Right ventricle myocardium inferior (tissue), 1 donor: Measurements from ENCODE around the gene PGM3. TPM values are rescaled to one million over a fixed set of nuclear protein-coding genes. Genes with fewer than 3 reads are reported as not detected.
"Not testable (repeated sequence)": the region's sequence is repeated elsewhere in the genome, so short reads cannot be mapped to it uniquely, and the experiment has no call there.

Experiments
- ATAC-seq: fragments of 200-7000 bp; cut with Tn5 transposase; one replicate; pipeline ENCODE4 v1.9.1; 2020; ENCODE audit warnings: mild to moderate bottlenecking, moderate library complexity
- DNase-seq: peaks from one replicate; pipeline ENCODE4 v3.0.0; 2021; ENCODE audit errors: missing footprints
- intact Hi-C: fragments of 100-400 bp; cut with DNase I; formaldehyde crosslinking; loops from one replicate; pipeline ENCODE4 v1.11.0; 2022
- total RNA-seq: library from RNA; stranded (reverse); fragmentation: NEBNext Ultra II Directional; extraction: Animal tissue kit (Norgen Biotek cat#: 25700); gene quantifications from one replicate; pipeline ENCODE4 v1.2.1, GENCODE V29; 2021
- donor health status: DM: no; HTN: yes; CAD: no; lungs with severe emphysema.

The PGM3 gene
- total RNA-seq, 1 donor from 2014 or later, result 12.7 TPM

DNA sequence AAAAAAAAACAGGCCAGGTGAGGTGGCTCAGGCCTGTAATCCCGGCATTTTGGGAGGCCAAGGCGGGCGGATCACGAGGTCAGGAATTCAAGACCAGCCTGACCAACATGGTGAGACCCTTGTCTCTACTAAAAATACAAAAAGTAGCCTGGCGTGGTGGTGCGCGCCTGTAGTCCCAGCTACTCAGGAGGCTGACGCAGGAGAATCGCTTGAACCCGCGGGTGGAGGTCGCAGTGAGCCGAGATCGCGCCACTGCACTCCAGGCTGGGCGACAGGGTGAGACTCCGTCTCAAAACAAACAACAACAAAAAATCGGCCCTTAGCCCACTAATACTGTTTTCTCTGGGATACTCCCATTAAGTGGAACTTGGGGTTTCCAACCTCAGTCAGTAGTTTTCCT, 1.1 kb downstream of the PGM3 start:
- not testable (repeated sequence) for ATAC-seq, DNase-seq
- intact Hi-C loops, result loop anchor here (2.0 kb wide), 1 partner anchor 945 kb away; the partner anchor contains the start of gene IBTK

GRCh38 chr6:83190626-83191025, 2.4 kb downstream of the PGM3 start:
- ATAC-seq, result no peak
- DNase-seq, result no peak
- intact Hi-C loops, result no loop called here

DNA sequence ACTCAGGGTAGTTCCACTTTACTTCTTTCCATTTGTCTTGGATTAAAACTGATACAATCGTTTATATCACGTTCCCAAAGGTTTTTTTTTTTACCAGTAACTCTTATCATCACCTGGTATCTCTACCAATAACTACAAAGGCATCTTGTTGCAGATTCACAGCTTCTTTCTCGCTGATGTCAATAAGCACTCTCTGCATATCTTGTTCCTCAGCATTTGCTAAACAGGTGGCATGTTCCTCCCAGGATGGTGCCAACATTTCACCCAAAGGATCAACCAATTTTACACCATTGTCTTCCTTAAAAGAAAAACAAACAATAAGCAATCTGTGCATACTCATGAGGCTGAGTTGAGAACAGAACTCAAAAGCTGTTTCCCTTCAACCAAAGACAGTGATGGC, 4.6 kb downstream of the PGM3 start:
- no peak for DNase-seq
- no peak for ATAC-seq
- intact Hi-C loops, result no loop called here

DNA sequence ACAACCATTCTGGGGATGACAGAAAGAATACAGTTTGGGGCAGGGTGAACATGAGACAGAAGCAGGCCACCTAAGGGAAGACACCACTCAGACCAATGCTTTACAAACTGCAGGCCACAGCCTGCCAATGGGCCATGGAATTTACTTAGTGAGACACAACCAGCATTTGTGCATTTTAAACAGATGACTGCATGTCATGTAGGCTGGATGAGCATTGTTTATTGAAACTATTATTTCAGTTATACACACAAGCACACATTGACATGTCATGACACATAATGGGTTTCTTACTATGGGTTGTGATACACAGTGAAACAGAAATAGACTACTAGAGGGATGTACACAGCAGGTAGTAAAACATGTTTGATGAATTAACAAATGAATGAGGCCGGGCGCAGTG, 8.0 kb downstream of the PGM3 start:
- no peak for DNase-seq
- intact Hi-C loops, result no loop called here
- no peak for ATAC-seq

DNA sequence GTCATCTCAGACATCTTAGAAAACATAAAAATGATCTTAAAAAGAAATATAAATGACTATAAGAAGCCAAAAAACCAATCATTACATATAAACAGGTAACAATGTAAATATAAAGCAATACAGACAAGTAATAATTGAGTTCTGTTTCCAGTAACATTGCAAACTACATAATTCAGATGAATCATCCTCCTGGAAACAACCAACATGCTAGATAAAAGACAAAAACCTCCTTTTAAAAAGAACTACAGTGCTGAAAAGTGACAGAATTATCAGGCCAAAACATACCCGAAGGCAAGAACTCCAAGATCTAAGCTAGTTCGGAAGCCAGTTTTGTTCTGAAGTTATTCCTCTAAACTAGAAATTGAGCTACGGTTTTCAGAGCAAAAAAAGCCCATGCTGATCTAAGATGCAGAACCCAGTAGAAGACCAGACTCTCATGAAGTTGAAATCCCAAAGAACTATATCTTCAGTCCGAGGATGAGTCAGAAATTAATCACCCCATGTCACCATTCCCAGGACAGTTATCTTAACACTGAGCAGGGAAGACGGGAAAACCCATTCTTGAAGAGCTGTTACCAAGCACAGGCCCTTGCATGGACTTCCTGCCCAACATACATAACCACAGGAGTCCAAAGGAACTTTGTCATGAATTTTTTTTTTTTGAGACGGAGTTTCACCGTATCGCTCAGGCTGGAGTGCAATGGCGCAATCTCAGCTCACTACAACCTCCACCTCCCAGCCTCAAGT, 9.8 kb downstream of the PGM3 start:
- DNase-seq (no peak), ATAC-seq (peak; percentile 78)

DNA sequence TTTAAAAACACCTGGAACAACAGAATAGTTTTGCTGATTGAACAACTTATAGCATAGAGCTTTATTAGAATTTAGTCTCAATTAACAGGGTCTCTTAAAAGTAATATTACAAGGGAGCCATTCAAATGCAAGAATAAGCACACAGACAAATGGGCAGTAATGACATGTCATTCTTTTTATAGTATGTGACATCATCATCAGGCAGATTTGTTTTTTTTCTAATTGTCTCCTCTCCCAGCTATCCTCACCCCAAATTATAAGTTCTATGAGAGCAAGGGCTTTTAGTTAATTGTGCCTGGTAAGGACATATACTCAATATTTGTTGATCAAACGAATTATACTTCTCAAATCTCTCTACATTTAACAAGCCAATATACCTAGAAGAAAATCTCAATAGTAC, 11.0 kb downstream of the PGM3 start:
- ATAC-seq (no peak), DNase-seq (no peak)
- intact Hi-C loops, result no loop called here

More for the DNA sequence above, 9.8 kb downstream of the PGM3 start:
- intact Hi-C loops, result no loop called here

GRCh38 chr6:83180426-83180950, 12.6 kb downstream of the PGM3 start:
- no peak for ATAC-seq
- intact Hi-C loops, result no loop called here
- DNase-seq, result no peak

- no peak for DNase-seq
- ATAC-seq, result no peak
- intact Hi-C loops, result no loop called here
These were observed 16.8 kb downstream of the PGM3 start for GRCh38 chr6:83176246-83176645.

- ATAC-seq, result no peak
- no peak for DNase-seq
- intact Hi-C loops, result no loop called here
These were observed 23.6 kb downstream of the PGM3 start for GRCh38 chr6:83169511-83169910.

DNA sequence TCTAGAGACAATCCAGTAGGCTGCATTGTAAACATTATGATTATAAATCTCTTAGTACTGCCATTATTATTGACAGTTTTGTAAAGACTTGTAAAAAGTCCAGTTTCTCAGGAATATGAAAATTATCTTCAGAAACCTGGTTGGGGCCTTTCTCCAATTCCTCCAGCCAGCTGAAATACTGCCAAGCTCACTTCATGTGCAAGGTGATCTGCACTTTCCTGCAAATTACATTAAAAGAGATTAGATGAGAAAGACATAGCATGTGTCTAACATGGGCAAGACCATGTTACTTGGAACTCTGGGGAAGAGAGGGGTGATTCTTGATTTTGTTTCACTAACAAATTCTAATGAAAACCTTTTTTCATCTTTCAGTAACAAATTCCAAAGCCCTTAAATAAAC, 24.0 kb downstream of the PGM3 start:
- ATAC-seq, result no peak
- DNase-seq, result no peak
- intact Hi-C loops, result no loop called here

DNA sequence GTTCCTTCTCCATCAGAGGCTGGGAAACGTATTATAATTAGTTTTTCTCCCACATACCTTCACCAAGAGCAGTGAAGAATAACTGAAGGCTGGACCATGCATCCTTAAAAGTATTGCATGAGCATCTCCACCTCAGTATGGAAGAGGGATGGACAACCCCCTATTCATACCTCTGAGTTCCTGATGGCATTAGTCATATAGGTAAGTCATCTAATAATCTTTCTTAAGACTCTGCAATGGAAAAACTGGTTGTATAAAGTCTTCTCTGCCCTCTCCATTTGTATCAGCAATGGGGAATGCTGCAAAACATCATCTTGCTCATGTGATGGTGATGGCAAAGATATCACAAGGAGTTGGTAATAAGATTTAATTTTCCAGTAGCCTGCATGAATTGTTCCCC, 24.5 kb downstream of the PGM3 start:
- intact Hi-C loops, result no loop called here
- DNase-seq (no peak), ATAC-seq (no peak)

- DNase-seq (no peak), ATAC-seq (no peak)
- intact Hi-C loops, result no loop called here
These were observed 25.3 kb downstream of the PGM3 start for GRCh38 chr6:83167726-83168278.

DNA sequence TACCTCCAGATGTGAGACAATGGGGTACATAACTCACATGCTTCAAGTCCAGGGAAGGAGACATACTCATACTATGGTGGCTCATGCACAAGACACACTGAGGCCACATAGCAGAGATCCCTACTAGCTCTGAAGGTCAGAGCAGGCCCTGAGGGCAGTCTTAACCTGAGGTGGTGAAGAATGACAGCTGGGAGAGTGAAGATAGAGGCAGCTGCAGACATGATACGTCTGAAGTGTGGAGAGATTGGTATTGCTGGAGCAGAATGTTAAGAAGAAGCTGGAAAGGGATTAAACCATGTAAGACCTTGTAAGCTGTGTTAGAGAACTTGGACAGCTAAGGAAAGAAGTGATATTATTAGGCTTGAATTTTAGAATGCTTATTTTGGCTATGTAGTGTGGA, 32.9 kb downstream of the PGM3 start:
- intact Hi-C loops, result loop anchor here (5.0 kb wide), 1 partner anchor 43 kb away; no protein-coding TSS in a partner anchor
- DNase-seq (no peak), ATAC-seq (peak; percentile 8)

- intact Hi-C loops, result no loop called here
These were observed 37.3 kb downstream of the PGM3 start for GRCh38 chr6:83155794-83156193.

GRCh38 chr6:83153883-83154521, 39.1 kb downstream of the PGM3 start:
- no peak for ATAC-seq
- intact Hi-C loops, result no loop called here
- no peak for DNase-seq

More at GRCh38 chr6:83155794-83156193, 37.3 kb downstream of the PGM3 start:
- peak; percentile 60 for ATAC-seq
- no peak for DNase-seq

DNA sequence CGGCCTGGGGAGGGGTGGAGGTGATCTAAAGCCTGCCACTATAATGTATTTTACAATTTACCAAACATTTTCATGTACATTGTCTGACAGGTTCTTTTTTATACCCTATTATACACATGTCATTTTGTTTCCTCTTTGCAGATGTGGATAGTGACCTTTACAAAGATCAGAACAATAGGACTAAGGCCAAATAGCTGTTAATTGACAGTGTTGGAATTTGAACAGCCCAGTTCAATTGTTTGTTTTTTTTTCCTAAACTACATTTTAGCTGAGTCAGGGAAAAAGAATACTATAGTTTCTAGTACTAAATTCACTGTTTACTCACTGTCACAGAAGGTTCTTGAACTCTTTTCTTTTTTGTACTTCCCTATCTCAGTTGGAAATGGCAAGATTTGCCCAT, 40.2 kb downstream of the PGM3 start:
- DNase-seq (no peak), ATAC-seq (no peak)
- intact Hi-C loops, result no loop called here

DNA sequence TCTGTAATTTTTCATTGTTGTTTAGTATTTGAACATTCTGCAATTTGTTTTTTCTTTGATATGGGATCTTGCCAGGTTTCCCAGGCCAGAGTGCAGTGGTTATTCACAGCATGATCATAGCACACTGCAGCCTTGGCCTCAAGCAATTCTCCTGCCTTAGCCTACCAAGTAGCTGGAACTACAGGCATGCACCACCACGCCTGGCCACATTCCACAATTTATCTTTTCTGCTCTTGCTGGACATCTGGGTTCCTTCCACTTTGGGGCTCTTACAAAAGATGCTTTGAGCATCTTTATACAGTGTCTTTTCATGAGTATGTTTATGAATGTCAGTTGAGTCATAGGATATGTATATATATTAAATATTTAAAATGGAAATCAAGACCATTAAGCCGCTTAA, 42.0 kb downstream of the PGM3 start:
- no peak for ATAC-seq
- intact Hi-C loops, result no loop called here

DNA sequence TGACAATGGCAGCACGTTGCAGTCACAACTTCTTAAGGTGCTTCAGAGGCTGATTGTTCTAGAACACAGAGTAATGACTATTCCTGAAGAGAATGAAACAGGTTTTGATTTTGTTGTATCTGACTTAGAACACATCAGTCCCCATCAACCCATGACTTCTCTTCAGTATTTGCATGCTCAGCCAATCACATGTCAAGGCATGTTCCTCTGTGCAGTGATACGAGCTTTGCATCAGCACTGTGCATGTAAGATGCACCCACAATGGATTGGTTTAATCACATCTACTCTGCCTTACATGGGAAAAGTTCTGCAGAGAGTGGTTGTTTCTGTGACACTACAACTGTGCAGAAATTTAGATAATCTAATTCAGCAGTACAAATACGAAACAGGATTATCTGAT, 54.3 kb downstream of the PGM3 start:
- intact Hi-C loops, result no loop called here
- no peak for ATAC-seq
- DNase-seq, result no peak

More for the DNA sequence above, 42.0 kb downstream of the PGM3 start:
- DNase-seq, result no peak

DNA sequence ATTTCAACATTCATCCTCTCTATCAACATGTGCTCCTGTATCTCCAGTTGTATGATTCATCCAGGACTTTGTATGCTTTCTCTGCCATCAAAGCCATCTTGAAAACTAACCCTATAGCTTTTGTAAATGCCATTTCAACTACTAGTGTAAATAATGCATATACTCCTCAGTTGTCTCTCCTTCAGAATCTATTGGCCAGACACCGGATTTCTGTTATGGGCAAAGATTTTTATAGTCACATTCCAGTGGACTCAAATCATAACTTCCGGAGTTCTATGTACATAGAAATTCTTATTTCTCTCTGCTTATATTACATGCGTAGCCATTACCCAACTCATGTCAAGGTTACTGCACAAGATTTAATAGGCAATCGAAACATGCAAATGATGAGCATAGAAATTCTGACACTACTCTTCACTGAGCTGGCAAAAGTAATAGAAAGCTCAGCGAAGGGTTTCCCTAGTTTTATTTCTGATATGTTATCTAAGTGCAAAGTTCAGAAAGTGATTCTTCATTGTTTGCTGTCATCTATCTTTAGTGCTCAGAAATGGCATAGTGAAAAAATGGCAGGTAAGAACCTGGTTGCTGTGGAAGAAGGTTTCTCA, 54.8 kb downstream of the PGM3 start:
- ATAC-seq (no peak), DNase-seq (no peak)
- intact Hi-C loops, result no loop called here

- ATAC-seq, result no peak
- intact Hi-C loops, result no loop called here
- DNase-seq, result no peak
These were observed 60.9 kb downstream of the PGM3 start for GRCh38 chr6:83132121-83132520.
